Stimulated activated CD4-positive, alpha-beta T cell treated with anti-CD3 and anti-CD28 coated beads, TNF-alpha, amount 100 ng/mL, for 4 hours (primary cell): ENCODE results near the gene SPATA33.
"Not testable (repeated sequence)": the region's sequence is repeated elsewhere in the genome, so short reads cannot be mapped to it uniquely, and the experiment has no call there.

Source experiments
- DNase-seq, 3 experiments: peaks; one replicate each; pipeline ENCODE4 v3.0.0-alpha.2; 2020; ENCODE audit warnings: low read depth in 3 of 3

The SPATA33 gene

DNA sequence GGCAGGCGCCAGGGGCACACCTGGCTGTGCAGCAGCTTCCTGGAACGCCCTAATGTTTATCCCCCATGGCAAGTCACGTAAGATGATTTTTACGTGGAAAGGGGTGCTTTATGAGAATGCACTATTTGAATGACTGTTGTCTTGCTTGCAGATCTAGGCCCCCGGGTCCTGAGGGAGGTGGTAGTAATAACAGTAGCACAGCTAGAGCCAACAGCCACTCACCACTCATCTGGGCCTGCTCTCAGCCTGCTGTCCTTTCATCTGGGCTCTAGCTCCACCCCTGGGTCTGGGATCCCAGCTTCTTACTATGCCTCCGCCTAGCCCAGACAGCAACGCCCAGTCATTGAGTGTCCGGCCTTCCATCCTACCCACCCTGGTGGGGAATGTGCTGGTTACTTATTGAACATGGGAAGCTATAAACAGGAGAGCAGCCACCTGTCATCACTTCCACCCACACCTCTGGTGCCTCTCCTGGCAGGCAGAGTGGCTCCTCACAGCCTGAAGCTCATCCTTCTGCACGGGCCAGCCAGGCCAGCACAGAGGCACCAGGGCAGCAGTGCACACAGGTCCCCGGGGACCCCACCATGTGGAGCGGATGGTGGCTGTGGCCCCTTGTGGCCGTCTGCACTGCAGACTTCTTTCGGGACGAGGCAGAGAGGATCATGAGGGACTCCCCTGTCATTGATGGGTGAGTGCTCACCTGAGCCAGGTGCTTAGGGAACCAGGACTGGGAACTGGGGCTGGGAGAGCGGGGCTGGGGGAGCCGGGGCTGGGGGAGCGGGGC lies 27.6 kb upstream of the SPATA33 start:
- DNase-seq, result no peak

DNA sequence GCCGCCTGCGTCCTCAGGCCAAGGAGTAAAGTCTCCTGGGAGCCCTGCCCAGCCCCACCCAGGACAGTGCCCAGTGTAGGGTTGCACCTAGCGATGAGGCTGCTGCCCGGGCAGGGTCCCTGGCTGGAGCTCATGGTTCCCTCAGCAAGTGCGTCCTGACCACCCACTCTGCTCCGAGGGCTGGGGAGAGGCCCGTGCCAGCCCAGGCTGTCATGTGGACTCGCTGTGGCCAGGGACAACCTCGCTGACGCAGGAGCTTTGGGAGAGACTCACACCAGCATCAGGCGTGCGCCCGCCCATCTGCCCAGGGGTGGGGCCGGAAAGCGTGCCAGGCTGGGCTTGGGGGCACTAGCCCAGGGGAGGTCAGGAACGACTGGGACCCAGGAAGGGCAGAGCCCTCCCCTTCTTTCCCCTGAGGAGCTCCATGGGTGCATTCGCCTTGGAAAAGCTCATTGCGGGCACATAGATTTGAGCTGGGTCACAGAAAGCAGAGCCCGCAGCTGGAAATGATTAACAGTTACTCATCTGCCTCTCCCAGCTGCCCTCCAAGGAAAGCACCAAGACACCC lies 24.5 kb upstream of the SPATA33 start:
- no peak for DNase-seq

DNA sequence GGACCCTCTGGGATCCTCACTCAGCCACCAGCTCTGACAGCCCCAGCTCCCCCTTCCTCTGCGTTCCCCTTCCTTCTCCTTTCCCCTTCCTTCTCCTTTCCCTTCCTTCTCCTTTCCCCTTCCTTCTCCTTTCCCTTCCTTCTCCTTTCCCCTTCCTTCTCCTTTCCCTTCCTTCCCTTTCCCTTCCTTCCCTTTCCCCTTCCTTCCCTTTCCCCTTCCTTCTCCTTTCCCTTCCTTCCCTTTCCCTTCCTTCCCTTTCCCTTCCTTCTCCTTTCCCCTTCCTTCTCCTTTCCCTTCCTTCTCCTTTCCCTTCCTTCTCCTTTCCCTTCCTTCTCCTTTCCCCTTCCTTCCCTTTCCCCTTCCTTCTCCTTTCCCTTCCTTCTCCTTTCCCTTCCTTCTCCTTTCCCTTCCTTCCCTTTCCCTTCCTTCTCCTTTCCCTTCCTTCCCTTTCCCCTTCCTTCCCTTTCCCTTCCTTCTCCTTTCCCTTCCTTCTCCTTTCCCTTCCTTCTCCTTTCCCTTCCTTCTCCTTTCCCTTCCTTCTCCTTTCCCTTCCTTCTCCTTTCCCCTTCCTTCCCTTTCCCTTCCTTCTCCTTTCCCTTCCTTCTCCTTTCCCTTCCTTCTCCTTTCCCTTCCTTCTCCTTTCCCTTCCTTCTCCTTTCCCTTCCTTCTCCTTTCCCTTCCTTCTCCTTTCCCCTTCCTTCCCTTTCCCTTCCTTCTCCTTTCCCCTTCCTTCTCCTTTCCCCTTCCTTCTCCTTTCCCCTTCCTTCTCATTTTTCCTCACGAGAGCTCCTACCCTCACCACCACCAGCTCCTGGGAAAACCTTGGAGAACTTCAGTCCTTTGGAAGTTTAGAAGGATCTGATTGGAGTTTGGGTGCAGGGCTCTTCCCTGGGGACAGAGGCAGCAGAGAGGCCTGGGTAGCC lies 22.9 kb upstream of the SPATA33 start:
- not testable (repeated sequence) for DNase-seq

DNA sequence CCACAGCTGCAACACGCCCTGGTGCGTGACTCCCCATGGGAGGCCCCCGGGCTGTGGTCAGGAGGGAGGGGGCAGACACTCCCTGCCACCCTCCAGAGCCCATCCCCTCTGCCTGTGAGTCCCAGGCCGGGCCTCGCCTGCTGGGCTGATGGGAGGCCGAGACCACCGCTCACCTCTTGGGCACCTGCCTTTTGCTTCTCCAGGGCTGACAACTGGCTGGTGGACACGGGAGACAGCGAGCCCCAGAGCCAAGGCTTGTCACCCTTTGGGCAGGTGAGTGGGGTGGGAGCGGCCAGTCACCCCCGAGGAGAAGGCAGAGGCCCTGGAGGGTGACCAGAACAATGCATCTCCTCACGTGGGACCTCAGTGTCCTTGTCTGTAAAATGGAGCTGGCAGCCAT lies 21.0 kb upstream of the SPATA33 start:
- no peak for DNase-seq

DNA sequence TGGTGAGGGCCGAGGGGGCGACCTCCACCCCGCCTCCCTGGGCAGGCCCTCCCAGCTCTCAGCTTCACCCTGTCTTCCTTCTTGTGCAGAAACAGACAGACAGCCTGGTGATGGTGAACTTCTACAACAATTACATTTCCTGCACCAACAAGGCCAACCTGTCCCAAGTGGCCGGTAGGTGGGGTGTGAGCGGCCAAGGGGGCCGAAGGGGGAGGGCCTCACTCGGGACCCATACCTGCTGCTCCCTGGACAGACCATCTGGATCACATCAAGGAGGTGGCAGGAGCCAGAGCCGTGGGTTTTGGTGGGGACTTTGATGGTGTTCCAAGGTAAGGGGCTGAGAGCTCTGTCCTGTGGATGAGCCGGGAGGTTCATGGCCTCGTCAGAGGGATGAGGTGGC lies 20.3 kb upstream of the SPATA33 start:
- DNase-seq, result no peak

DNA sequence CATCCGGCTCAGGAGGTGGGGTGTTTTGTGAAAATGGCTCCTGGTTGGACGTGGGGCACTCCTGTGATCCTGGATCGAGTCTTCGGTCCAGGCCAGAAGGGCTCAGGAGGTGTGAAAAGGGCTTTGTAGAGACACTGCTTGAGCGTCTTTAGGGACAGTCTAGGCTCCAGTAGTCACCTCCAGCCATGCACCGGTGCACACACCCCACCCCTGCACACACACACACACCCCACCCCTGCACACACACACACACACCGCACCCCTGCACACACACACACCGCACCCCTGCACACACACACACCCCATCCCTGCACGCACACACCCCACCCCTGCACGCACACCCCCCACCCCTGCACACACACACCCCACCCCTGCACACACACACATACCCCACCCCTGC lies 19.2 kb upstream of the SPATA33 start:
- DNase-seq, result no peak

DNA sequence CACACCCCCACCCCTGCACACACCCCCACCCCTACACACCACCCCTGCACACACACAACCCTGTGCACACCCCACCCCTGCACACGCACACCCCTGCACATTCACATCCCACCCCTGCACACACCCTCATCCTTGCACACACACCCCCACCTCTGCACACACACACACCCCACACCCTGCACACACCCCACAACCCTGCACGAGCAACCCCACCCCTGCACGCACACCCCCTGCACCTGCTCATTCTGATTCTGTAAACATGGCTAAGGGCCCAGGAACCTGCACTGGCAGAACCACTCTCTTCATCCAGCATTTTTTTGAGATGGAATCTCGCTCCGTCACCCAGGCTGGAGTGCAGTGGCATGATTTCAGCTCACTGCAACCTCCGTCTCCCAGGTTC lies 18.3 kb upstream of the SPATA33 start:
- no peak for DNase-seq

DNA sequence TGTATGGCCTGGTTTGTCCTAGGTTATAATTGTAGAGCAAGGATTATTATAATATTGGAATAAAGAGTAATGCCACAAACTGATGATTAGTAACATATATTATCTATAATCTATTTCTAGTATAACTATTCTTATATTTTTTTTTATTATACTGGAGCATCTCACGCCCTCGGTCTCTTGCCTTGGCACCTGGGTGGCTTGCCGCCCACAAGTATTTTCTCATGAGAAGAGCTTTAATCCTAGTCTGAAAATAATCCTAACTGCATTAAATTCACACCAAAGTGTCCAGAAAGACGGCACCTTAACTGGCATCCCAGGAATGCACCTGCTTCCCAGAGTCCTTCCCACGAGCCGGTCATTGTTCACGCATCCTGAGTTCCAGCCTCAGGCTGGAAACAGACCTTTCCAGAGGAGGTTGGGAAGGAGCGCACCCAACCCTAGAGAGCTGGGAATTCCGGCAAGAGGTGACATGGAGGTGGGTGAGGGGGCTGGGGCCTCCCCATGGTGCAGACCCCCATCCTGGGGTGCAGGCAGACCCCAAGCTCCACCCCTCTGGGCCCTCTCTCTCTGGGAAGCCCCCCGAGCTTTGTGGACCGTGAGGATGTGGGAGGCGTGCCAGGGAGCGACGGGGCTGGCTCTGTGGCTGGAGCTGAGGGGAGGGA lies 16.0 kb upstream of the SPATA33 start:
- DNase-seq, result no peak

DNA sequence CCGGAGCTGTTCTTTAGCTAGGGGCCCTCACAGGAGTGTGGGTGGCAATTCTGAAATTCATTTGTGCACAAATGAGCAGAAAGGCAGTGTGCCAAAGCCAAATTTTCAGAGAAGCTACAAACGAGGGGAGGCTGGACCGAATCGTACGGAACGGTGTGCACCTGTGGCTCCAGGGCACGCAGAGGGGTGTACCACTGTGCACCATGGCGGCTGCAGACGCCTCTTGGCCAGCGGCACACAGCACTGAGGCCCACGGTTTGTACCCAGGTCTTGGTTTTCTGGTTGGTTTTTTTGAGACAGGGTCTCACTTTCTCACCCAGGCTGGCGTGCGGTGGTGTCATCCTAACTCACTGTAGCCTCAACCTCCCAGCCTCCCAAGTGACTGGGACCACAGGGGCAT lies 15.1 kb upstream of the SPATA33 start:
- DNase-seq, result no peak

DNA sequence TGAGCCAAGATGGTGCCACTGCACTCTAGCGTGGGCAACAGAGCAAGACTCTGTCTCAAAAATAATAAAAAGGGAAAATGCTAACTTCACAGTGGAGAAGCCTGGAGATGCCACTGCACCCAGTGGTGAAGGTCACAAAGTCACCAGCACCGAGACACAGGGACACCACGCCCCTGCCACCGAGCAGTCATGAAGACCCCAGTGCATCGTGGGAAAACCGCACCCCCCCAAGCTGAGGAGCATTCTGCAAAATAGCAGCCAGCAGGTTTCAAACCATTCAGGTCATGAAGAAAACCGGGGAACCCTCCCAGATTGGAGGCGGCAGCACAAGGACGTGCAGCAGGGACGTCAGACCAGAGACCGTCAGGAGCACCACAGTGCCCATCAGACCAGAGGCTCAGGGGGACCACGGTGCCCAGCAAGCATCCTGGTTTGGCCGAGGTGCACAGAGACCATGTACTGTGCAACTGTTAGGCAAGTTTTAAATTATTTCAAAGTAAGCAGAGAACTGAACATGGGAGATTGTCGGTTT lies 13.8 kb upstream of the SPATA33 start:
- no peak for DNase-seq

DNA sequence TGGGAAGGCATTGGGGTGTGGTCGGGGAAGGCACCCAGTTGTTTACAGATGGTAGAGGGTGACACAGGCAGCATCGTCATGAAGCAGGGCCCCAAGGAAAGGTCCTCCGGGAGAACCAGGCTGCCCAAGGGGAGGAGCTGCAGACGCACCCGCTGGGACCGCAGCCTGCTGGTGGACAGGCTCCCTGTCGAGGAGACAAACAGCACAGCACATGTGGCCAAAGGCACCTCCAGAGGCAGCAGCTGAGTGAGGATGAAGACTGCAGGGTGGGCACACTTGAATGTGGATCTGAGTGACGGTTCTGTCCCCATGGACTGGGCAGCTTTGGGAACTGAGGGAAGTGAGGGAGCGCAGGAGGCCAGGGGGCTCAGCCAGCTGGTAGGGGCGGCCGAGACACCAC lies 12.5 kb upstream of the SPATA33 start:
- no peak for DNase-seq

DNA sequence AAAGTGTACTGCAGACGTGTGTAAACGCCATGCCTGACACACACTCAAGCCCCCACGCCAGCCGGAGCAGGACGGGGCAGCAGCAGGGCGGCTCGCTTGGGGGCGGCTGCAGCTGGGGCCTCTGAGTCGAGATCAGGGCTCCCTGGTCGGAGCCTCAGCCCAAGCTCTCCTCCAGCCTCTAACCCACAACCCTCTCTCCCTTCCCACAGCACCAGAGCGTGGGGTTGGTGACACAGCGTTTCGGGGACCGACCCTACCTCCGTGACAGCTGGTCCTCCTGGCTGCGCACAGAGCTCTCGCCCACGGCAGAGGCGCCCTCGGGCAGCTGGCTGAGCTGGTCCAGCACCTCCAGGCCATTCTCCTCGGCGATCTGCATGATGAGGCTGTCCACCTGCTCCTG lies 11.4 kb upstream of the SPATA33 start:
- no peak for DNase-seq

DNA sequence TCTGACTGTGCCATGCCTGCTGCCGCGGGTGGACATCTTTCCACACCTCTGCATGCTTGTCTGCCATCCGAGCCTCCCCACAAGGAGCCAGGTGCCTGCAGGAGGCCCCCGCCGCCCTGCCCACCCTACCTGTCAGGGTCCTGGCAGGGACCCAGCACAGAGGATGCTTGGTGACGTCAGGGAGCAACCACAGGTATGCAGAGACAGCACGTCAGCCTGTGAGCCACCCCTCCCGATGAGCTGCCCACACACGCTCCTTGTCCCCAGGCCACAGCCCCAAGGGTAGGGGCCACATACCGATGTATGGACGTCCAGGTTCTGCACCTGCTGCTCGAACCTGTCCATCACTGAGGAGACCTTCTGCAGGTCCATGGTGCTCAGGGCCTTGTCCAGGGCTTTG lies 10.7 kb upstream of the SPATA33 start:
- DNase-seq, result no peak

DNA sequence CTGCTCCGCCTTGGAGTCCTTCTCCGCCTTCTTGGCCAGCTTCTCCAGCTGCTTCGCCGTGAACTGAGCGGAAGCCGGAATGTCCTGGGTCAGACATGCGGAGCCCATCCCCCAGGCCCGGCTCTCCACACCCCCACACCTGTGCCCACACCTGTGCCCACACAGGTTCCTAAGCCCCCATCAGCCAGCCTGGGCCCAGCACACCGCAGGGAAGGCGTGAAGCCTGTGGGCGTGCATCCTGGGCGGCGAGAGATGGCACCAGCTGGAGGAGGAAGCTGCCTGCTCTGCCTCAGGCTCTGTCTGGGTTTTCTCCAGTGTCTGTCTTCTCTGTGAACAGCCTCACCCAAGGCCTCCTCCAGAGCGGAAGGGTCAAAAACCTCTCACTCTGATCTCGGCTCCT lies 6.1 kb upstream of the SPATA33 start:
- DNase-seq, result no peak

DNA sequence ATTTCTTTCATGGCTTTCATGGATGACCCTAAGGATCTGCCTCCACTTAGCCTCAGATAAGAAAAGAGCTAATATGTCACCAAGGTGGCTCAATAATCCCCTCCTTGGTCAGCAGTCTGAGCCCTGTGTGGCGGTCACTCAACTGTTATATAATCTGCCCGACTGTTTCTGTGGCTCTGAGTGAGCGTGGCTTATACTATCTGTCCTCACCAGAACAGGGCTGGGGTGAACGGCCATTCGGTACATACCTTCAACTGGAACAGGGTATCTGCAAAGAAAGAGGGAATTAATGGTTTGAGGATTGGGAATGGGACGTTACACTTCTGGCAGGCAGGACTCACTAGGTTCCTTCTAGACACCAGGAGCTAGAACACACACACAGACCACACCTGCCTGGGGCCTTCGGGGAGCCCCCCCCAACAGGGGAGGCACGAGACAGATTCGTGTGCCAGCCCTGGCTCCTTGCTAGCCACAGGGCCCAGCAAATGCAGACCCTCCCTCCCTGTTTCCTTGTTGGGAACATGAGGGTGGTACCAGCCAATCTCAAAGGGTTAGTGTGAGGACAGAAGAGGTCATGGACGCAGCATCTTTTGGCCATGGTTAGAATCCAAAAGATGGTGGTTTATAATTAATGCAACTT lies 3.9 kb upstream of the SPATA33 start:
- DNase-seq, result no peak

DNA sequence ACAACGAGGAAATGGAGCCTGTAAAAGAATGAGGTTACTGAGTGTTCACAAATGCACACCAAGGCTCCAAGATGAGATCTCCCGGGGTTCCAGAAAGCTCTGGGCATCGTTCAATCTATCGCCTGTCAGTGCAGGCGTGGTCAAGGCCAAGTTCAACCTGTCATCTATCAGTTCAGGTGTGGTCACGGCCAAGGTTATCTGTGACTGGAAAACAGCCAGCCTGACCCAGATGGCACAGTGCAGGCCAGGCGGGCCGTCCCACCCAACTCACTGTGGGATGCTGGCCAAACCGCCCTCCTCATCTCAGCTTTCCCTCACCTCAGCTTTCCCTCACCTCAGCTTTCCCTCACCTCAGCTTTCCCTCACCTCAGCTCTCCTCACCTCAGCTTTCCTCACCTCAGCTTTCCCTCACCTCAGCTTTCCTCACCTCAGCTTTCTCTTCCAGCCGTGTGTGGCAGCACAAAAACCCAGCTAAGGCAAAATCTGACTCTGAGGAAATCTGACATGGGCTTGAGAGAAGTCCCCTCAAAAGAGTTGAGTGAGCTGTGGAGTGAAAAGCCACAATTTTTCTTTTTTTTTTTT lies 2.5 kb upstream of the SPATA33 start:
- DNase-seq, result no peak

DNA sequence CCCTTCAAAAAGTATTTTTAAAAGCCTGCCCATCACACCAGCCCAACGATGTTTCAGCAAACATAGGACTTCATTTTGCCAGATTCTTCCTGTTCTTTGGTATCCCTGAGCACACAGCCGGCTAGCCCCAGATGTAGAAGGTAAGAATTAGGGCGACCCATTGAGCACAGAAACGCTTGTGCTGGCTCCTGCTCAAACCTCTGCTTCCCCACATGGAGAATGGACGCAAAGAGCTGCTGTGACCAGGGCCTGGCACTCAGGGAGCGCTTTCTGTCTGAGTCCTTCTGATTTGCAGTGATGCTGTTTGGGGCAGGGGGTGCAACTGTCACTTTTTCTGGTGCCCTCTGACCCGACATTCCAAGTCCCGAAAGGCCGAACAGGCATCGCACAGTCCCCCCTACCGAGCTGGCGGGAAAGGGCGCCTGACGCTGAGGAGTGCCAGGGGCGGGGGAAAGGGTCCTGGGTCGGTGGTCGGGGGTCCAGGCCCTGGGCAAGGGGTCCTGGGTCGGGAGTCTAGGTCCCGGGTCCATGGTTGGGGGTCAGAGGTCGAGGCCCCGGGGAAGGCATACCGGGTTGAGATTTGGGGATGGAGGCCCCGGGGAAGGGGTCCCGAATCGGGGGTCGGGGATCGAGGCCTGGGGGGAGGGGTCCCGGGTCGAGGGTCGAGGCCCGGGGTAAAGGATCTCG lies 1.1 kb upstream of the SPATA33 start:
- no peak for DNase-seq

DNA sequence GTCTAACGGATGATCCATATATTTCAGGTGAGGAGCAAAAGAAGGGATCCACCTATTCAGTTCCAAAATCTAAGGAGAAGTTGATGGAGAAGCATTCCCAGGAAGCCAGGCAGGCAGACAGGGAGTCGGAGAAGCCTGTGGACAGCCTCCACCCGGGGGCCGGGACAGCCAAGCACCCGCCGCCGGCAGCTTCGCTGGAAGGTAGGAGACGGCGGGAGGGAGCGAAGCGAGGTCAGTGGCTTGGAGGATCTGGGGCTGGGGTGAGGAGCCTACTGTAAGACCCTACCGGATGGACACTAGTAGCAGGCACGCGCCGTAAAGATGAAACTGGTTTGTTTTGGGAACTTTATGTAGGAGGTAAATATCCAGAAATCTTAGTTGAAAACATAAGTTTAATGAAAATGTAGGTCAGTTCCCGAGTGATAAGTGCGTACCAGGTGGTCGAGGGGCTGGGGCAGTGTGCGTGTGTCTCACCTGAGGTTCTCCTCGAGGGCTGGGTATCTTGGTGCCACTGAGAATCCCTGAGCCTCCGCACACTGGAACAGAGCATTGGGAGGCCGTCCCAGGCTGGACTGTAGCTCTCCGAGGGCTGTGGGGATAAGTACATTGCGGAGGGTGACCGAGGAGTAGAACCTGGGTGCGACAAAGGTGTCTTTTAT lies 714 bp downstream of the SPATA33 start:
- no peak for DNase-seq

DNA sequence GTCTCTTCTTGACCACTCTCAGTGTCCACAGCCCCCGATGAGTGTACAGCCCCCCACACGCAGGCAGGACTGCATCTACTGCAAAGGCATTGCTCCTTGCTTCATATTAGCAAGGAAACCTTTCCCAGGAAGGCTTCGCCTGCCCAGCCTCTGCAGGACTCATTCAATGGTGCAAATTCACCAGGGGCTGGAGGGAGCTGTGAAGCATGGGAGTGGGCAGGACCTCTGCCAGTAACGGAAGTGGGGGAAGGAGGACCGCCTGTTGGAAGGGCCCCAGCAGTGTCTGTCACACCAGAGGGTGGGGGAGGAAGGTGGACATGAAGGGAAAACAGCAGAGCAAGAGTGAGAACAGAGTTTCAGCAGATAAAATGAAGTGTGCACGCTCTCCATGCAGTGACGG lies 2.5 kb downstream of the SPATA33 start:
- DNase-seq, result no peak

DNA sequence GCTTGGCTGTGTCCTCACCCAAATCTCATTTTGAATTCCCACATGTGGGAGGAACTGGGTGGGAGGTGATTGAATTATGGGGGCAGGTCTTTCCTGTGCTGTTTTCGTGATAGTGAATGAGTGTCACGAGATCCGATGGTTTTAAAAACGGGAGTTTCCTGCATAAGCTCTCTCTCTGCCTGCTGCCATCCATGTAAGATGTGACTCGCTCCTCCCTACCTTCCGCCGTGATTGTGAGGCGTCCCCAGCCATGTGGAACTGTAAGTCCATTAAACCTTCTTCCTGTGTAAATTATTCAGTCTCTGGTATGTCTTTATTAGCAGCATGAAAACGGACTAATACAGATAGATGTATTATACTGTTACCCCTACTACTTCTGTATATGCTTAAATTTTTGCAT lies 3.6 kb downstream of the SPATA33 start:
- DNase-seq, result no peak
